WTC11 (cell line): ENCODE data around the gene IGFL4.
A peak's percentile ranks its signal among the peaks of the same experiment; 100 is the strongest.

ENCODE experiments used
- TF ChIP-seq, protein P1 (sequence below): fragments of 200-600 bp; IDR thresholded peaks from 2 replicates; pipeline ENCODE4 v1.8.0; 2022; ENCODE audit warnings: antibody characterized with exemption
- TF ChIP-seq, protein P2 (sequence below): sonication (generic); formaldehyde crosslinking; IDR thresholded peaks from 2 replicates; pipeline ENCODE4 v1.8.1; 2023; ENCODE audit warnings: mild to moderate bottlenecking, missing genetic modification reagents

DNA sequence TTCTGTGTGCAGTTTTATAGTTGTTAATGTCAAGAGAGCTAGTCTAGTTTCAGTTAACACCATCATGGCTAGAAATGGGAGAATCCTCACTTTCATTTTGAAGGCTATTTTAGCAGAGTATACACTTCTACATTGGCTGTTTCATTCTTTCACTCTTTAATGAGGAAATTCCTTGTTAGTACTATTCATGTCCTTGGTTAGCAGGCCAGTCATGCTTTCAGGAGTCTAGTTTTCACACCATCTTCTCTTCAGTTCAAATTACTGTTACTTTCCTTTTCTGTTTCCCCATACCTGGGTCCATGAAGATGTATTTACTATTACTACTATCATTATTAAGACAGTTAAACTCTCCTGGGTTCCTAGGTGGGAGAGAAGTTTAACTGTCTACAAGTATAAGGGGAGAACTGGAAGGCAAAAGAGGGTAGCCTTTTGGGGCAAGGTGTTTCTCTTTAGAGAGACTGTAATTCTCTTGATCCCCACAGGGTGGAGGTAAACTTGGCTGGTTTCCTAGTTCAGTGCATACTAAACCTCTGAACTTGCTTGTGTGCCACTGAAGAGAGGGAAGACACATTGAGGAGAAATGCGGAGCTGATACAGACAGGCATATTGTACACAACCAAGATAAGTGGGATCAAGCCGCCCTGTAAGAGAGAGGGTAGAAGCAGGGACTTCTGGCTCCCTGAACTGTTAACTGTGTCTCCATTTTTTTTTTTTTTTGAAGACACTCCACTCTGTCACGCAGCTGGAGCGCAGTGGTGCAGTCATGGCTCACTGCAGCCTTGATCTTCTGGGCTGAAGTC is 41.3 kb upstream of the IGFL4 start:
- TF ChIP-seq, protein P1, sequence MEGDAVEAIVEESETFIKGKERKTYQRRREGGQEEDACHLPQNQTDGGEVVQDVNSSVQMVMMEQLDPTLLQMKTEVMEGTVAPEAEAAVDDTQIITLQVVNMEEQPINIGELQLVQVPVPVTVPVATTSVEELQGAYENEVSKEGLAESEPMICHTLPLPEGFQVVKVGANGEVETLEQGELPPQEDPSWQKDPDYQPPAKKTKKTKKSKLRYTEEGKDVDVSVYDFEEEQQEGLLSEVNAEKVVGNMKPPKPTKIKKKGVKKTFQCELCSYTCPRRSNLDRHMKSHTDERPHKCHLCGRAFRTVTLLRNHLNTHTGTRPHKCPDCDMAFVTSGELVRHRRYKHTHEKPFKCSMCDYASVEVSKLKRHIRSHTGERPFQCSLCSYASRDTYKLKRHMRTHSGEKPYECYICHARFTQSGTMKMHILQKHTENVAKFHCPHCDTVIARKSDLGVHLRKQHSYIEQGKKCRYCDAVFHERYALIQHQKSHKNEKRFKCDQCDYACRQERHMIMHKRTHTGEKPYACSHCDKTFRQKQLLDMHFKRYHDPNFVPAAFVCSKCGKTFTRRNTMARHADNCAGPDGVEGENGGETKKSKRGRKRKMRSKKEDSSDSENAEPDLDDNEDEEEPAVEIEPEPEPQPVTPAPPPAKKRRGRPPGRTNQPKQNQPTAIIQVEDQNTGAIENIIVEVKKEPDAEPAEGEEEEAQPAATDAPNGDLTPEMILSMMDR: peak; percentile 62
- TF ChIP-seq, protein P2, sequence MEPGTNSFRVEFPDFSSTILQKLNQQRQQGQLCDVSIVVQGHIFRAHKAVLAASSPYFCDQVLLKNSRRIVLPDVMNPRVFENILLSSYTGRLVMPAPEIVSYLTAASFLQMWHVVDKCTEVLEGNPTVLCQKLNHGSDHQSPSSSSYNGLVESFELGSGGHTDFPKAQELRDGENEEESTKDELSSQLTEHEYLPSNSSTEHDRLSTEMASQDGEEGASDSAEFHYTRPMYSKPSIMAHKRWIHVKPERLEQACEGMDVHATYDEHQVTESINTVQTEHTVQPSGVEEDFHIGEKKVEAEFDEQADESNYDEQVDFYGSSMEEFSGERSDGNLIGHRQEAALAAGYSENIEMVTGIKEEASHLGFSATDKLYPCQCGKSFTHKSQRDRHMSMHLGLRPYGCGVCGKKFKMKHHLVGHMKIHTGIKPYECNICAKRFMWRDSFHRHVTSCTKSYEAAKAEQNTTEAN (CRISPR knock-in tag): no peak
